Peyer's patch (tissue), 4 donors: ENCODE measurements around the gene HRH3.

ENCODE experiments used
- CTCF ChIP-seq, 6 experiments: fragments of 450-650 bp in 4 of 6; fragments of 200-600 bp in 2 of 6; sonication (generic) in 1 of 6; IDR thresholded peaks; one replicate each; pipeline ENCODE4 v1.5.1; 2017 to 2019; ENCODE audit warnings: antibody characterized with exemption in 6 of 6, mild to moderate bottlenecking in 3 of 6, moderate library complexity in 1 of 6
- POLR2A ChIP-seq, 2 donors: fragments of 450-650 bp; IDR thresholded peaks; one replicate each; pipeline ENCODE4 v1.5.1; 2017; ENCODE audit warnings: antibody characterized with exemption in 2 of 2, mild to moderate bottlenecking in 2 of 2, moderate library complexity in 2 of 2

- no peak for TF ChIP-seq CTCF (IDR thresholded peaks at IDR 0.05)
- no peak for TF ChIP-seq POLR2A (IDR thresholded peaks at IDR 0.05)
These were observed 46.8 kb upstream of the HRH3 start for GRCh38 chr20:62266851-62267250.
